HG03432 (cell line): ENCODE data around the gene KLHL29.
"Not testable (repeated sequence)": the region's sequence is repeated elsewhere in the genome, so short reads cannot be mapped to it uniquely, and the experiment has no call there.

Experiments used
- ATAC-seq: cut with Tn5 transposase; IDR thresholded peaks from one replicate; pipeline ENCODE4 v1.9.1; 2021; ENCODE audit warnings: mild to moderate bottlenecking, moderate library complexity; ENCODE audit not compliant: unreplicated experiment

Gene KLHL29

GRCh38 chr2:23384551-23385343 lies at the start of gene KLHL29:
KLHL29 (plus strand) TSS chr2:23385179; CDS start chr2:23562197, 177,018 bp downstream.
- ATAC-seq = peak; percentile 72

DNA sequence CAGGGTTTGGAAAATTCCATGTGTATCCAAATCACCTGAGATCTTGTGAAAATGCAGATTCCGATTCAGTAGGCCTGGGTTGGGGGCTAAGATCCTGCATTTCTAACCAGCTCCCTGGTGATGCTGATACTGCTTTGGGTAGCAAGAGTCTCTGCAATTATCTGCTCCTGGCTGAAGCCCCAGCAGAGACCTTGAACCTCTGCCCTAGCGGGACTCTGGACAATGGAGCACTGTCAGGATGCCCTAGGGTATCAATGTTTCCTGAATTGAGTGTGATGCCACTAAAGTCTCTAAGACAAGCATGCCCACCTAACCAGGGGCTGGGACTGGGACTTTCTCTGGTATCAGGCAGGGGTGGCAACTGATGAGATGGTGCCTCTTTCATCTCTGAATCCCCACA lies 49.4 kb upstream of the KLHL29 start:
- no peak for ATAC-seq

DNA sequence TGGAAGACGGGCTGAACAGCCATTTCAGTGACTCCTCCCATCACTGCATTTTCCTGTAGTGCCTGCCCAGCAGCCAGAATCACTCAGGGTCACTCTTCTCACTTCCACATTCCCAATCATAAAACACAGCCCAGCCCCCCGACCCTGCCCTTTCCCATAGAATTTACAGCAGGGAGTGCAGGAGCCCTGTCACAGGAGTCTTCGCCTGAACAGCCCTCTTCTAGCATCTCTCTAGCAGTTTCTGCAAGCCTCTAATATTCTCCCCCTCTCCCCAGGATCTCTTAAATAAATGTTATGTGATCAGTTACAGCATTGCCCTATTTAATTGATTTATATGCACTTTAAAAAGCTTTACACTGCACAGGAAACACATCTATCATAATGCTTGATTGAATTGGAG lies 42.9 kb upstream of the KLHL29 start:
- ATAC-seq = no peak

DNA sequence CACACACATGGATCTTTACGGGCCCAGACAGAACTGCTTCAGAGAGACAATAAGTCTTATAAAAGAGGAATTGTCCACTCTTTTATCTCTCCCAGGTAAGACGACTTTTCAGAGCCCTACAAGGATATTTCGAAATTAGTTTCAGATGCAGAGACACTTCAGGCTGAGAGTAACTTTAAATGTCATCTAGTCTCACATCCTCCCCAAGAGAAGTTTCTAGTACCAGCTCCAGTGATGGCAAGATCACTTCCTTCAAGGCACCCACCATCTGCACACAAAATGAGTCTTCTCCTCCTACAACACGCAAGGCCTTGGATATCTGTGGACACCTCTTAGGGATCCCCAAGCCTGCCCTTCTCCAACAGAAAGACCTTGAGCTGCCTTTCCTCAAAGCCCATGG lies 39.0 kb upstream of the KLHL29 start:
- no peak for ATAC-seq

DNA sequence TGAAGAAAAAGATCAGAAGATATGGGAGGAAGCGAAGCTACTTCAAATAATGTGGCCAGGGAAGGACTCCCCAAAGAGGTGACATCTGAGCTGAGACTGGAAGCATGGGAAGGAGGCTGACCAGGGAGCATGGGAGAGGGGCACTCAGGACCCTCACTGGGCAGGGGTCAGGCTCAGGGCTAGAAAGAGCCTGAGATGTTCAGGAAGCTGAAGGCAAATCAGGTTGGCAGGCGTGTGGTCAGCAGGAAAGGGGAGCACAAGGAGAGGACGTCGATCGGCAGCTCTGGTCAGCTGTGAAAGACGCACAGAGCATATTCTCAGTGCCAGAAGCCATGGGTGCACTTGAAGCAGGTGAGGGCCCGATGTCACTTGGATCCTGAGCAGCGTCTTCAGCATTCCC lies 38.2 kb upstream of the KLHL29 start:
- ATAC-seq = no peak

DNA sequence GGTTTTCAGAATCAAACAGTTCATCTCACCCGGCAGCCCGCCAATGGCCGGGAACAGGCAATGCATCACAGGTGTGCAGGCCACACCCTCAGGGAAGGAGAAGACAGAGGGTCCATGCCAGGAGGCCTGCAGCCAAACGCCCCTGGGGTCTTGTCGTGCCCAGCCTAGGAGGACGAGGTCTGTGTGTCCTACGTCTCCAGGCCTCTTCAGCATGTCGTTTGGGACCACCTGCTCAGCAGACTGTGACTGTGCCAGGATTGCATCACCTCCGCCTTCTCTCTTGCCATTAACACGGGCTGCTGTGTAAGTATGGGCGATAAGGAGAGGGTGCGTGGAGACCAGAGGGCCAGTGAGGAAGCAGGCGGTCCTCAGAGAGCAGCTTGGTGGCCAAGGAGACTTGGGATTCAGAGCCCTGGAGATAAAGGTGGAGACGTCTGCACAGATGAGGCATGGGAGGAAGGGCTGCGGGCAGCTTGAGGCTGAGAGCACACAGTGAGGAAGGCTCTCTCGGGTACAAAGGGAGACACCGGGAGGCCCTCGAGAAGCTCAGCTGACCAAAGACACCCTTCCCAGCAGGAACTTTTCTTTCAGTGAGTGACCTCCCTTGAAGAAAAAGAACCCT lies 37.4 kb upstream of the KLHL29 start:
- no peak for ATAC-seq

DNA sequence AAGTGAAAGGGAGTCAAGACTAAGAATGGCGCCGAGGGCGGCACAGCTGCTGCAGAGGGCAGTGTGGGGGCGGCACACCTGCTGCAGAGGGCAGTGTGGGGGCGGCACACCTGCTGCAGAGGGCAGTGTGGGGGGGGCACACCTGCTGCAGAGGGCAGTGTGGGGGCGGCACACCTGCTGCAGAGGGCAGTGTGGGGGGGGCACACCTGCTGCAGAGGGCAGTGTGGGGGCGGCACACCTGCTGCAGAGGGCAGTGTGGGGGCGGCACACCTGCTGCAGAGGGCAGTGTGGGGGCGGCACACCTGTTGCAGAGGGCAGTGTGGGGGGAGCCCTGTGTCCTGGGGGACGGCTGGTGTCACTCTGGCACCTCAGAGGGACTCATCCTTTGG lies 36.9 kb upstream of the KLHL29 start:
- ATAC-seq = not testable (repeated sequence)

DNA sequence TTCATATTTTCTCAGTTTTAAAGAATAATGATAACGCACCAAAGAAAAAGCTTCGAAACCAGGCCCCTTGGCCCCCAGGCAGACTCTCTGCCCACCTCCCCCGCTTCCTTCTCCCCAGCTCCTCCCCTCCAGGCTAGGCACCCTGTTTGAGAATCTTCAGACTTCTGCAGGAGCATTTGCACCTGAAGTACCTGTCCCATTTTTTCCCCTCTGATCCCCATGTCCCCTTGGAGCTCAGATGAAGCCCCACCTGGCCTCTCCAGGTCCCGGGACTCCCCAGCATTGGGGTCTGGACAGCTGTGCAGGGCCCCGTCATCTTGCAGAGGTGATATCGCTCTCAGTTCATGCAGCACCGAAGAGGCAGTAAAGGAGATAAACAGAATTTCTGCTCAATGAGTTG lies 35.5 kb upstream of the KLHL29 start:
- ATAC-seq = no peak

- no peak for ATAC-seq
Observed at GRCh38 chr2:23350041-23350791, 34.8 kb upstream of the KLHL29 start.

GRCh38 chr2:23350792-23351355 lies 34.1 kb upstream of the KLHL29 start:
- ATAC-seq = no peak

DNA sequence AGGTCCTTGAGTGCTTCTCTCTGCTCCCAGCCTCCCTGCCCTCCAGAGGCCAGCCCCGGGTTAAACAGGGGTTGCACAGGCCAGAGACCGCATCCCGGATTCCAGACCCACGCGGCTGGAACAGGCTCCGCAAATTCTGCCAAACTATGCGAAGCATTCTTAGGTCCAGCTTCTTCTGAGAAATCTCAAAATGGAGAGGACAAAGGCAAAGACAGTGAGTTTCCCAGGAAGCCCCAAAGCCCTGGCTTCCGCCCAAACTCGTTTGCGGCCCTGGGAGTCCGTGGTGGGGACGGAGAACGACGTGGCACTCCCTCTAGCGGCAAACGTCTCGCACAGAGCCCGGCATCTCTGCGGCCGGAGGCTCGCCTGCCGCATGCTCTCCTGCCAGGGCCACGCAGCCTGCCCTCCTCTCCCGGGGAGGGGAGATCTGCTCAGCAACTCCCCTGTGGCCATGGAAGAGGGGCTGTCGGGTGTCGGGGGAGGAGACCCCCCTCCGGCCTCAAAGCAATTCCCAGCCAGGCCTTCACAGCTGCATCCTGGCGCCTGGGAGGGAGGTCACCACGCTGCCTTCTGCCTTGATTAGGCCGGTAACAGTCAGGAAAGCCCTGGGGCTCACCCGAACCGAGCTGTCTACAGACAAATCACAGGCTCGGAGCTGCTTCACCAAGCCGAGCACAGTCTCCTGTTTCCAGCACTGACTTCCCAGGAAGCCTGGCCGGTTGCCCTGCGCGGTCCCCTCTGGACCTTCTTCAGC lies 33.4 kb upstream of the KLHL29 start:
- peak; percentile 97 for ATAC-seq

DNA sequence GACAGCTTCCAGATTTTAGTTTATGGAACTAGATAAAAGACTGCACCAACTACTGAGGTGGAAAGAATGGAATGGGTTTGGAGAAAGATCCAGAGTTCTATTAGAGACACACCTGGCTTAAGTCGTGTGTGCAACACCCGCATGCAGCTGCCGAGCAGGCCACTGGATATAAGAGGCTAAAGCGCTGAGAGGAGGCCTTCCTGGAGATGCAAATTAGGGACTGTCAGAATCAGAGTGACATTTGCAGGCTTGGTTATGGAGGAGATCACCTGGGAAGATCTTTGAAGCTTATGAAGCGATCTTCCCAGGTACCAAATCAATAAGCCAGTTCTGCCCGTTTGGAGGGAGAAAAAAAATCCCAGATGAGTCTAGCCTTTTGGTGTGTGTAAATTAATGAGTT lies 30.4 kb upstream of the KLHL29 start:
- ATAC-seq = peak; percentile 70

- no peak for ATAC-seq
Observed at GRCh38 chr2:23355001-23355400, 30.0 kb upstream of the KLHL29 start.

- no peak for ATAC-seq
Observed at GRCh38 chr2:23356711-23357110, 28.3 kb upstream of the KLHL29 start.

DNA sequence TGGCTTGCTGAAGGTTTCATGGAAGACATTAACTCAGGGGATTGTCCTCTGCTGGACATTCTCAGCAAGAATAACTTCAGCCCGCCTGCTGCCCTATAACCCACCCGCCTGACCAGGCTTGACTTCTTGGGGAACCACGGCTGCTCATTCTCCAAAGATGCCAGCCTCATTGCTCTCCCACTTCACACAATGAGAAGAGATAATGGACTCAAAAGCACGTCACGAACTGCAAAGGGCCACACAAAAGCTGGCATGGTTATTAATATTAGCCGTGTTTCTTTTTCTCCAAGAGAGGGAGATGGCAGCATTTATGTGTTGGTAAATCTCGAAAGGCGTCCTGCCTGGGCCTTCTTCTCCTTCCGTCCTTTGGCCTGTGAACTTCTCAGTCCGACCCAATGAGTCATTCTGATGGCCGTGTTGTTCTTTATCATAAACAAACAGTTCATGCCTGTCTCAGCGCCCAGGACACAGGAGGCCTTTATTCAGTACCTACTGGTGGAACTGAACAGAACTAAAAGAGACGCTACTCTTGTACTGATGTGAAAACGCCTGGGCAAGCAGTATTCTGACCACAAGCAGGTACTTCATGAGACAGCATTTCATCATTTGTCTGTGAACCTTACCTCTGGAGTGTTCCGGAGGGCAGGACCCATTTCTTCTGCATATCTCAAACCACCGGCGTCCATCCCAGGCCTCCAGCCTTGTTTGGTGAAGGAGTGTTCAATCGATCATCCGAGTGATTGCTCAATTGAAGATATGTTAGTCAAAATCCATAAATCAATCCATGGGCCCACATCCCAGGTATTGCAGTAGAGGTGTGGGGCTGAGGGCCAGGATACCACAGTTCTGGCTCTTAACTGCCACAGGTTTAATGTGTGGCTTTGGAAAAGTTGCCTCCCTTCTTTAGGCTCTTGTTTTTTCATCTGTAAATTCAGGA lies 25.1 kb upstream of the KLHL29 start:
- no peak for ATAC-seq

DNA sequence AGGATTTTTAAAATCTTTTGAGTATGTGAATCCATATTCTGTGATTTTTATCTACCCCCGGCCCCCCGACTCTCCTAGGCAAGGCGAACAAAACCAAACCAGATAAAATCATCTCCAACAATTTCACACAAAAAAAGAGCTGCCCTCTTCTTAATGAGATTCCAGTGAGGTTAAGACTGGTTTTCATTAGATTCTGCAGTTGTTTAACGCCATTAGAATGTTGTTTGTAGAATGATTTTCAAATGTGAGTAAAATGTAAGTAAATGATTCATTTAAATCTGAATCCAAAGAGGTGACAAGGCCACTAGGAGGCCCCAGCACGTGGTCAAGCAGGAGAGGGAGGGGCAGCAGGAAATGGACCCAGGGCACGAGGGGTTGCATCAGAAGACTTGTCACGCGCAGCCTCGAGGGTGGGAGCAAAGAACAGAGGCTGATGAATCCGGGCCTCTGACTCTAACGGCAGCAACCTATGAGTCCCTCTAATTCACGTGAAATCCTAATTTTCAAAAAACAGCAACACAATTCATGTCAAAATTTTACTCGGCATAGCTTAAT lies 24.3 kb upstream of the KLHL29 start:
- ATAC-seq = no peak

DNA sequence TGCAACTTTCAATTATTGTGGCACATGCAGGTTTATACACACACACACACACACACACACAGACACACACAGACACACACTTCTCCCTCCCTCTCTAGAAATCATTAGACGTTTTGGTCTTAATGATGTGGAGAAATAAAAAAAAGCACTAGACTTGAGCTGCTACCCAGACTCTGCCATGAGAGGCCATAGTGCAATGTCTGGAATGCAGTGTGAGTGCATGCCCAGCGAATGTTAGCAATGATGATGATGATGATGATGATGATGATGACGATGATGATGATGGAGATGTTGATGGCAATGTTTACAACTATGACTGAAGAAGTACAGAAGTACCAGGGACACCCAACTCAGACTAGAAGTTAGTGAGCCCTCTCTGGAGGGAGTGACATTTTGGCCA lies 23.8 kb upstream of the KLHL29 start:
- no peak for ATAC-seq

GRCh38 chr2:23363268-23363667 lies 21.7 kb upstream of the KLHL29 start:
- ATAC-seq = no peak

- ATAC-seq = no peak
Observed at GRCh38 chr2:23363831-23364230, 21.1 kb upstream of the KLHL29 start.
